Urothelium cell line (cell line): Measurements from ENCODE around the gene STAB1.

Experiments
- DNase-seq: peaks from one replicate; pipeline ENCODE4 v3.0.0; 2011; ENCODE audit warnings: low spot score, mixed read lengths
- FAIRE-seq: peaks from 2 replicates; lab custom pipeline; 2011; peaks lifted over from hg19 to GRCh38; lab: Jason Lieb, UNC

Gene STAB1

DNA sequence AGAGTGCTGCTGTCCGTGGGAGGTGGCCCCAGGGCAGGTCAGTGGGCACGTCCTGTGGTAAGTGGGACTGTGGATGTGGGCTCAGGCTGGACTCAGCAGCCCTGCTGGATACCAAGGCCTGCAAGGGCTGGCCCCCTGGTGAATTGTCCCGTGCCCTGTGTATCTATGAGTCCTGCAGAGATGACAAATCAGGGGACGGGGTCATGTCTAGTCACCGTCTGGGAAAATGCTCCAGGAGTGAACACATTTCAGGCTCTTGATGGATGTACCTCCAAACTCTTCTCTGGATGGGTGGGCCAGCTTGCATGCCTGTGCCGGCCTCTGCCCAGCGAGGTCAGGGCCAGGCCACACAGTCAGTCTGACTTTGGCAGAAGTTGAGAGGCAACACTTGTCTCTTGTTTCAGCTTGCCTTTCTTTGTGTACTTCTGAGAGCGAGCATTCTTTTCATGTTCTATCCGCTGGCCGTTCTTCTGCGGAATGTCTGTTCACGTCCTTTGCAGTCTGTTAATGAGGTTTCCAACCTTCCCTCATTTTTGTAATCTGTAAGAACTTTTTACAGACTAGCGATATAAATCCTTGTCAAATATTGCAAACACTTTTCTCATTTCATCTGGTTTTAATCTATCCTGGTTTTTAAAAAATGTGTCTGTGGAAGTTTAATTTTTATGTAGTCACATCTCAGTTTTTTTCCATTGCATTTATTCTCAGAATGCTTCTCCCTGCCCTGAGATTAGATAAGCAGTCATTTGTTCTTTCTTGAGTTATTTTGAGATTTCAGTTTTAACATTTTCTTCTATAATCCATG is 11.4 kb upstream of the STAB1 start:
- DNase-seq: no peak
- FAIRE-seq: no peak

DNA sequence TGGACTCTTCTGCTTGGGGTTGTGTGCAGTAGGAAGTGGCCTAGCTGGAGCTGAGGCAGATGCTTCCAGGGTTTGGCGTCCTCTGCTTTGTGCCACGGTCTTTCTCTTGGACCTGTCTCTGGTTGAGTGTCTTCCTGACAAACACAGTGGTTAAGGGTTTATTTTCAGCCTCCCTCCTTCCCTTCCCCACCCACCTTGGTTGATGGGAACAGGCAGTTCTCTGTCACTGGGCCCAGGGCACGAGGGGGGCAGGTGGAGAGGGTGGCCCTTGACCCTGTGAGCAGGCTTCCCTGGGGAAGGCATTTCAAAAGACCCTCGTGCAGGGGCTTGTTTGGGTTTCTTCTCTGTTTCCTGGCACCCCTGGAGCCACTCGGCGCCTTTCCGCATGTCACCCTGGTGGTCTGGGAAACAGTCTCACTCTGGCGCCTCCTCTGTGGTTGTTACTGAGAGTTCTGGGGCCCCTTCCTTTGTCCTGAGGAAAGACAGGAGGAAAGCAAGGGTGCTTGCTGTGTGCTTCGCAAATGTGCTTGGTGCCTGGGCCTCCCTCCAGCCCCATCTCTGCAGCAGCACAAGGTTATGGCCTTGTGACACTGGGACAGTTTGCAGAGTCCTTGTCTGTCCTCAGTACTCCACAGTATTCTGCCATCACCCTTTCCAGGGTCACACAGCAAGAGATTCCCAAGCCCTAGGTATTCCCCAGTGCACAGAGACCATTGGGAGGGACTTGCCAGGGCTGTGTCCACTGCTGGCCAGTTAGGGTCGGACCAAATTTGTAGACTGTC is 10.3 kb upstream of the STAB1 start:
- peak; percentile 20 for FAIRE-seq

DNA sequence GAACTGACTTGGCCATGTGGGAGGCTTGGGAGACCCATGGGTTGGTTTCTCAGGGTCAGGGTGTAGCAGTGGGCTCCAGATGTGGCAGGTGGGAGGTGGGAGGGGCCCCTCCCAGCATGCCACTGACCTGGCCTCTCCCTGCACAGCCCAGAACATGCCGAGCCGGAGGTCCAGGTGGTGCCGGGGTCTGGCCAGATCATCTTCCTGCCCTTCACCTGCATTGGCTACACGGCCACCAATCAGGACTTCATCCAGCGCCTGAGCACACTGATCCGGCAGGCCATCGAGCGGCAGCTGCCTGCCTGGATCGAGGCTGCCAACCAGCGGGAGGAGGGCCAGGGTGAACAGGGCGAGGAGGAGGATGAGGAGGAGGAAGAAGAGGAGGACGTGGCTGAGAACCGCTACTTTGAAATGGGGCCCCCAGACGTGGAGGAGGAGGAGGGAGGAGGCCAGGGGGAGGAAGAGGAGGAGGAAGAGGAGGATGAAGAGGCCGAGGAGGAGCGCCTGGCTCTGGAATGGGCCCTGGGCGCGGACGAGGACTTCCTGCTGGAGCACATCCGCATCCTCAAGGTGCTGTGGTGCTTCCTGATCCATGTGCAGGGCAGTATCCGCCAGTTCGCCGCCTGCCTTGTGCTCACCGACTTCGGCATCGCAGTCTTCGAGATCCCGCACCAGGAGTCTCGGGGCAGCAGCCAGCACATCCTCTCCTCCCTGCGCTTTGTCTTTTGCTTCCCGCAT is 7.9 kb upstream of the STAB1 start:
- FAIRE-seq: no peak
- no peak for DNase-seq

More for the DNA sequence above, 10.3 kb upstream of the STAB1 start:
- DNase-seq: no peak

DNA sequence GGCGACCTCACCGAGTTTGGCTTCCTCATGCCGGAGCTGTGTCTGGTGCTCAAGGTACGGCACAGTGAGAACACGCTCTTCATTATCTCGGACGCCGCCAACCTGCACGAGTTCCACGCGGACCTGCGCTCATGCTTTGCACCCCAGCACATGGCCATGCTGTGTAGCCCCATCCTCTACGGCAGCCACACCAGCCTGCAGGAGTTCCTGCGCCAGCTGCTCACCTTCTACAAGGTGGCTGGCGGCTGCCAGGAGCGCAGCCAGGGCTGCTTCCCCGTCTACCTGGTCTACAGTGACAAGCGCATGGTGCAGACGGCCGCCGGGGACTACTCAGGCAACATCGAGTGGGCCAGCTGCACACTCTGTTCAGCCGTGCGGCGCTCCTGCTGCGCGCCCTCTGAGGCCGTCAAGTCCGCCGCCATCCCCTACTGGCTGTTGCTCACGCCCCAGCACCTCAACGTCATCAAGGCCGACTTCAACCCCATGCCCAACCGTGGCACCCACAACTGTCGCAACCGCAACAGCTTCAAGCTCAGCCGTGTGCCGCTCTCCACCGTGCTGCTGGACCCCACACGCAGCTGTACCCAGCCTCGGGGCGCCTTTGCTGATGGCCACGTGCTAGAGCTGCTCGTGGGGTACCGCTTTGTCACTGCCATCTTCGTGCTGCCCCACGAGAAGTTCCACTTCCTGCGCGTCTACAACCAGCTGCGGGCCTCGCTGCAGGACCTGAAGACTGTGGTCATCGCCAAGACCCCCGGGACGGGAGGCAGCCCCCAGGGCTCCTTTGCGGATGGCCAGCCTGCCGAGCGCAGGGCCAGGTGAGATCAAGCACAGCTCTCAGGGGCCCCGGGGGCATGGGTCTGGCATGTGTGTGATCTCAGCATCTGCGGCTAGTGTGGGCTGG is 7.1 kb upstream of the STAB1 start:
- FAIRE-seq: no peak
- no peak for DNase-seq

DNA sequence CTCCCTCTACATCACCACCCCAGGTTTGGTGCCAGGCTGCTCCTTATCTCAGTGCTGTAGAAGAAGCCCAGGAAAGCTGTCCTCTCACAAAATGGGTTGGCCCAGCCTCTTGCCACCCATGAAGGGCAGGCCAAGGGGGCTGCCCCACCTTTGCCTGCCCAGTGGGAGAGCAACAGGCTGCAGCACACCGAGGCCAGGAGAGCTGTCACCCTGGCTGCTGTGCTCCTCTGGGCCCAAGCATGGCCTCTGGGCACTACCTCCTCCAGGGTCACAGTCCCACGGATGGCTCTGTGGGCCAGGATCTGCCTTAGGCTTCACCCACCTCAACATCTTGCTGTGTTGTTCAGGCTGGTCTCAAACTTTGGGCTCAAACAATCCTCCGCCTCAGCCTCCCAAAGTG is 6.4 kb upstream of the STAB1 start:
- DNase-seq (no peak), FAIRE-seq (no peak)

DNA sequence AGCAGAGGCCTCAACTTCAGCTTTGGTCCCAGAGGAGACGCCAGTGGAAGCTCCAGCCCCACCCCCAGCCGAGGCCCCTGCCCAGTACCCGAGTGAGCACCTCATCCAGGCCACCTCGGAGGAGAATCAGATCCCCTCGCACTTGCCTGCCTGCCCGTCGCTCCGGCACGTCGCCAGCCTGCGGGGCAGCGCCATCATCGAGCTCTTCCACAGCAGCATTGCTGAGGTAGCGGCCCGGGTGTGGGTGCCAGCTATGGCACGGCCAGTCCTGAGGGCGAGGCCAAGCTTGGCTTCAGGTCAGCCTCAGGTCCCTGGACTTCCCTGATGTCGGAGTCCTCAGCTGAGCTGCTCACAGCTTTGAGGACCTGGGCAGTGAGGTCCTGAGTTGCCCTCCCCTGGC is 5.7 kb upstream of the STAB1 start:
- DNase-seq (no peak), FAIRE-seq (no peak)

DNA sequence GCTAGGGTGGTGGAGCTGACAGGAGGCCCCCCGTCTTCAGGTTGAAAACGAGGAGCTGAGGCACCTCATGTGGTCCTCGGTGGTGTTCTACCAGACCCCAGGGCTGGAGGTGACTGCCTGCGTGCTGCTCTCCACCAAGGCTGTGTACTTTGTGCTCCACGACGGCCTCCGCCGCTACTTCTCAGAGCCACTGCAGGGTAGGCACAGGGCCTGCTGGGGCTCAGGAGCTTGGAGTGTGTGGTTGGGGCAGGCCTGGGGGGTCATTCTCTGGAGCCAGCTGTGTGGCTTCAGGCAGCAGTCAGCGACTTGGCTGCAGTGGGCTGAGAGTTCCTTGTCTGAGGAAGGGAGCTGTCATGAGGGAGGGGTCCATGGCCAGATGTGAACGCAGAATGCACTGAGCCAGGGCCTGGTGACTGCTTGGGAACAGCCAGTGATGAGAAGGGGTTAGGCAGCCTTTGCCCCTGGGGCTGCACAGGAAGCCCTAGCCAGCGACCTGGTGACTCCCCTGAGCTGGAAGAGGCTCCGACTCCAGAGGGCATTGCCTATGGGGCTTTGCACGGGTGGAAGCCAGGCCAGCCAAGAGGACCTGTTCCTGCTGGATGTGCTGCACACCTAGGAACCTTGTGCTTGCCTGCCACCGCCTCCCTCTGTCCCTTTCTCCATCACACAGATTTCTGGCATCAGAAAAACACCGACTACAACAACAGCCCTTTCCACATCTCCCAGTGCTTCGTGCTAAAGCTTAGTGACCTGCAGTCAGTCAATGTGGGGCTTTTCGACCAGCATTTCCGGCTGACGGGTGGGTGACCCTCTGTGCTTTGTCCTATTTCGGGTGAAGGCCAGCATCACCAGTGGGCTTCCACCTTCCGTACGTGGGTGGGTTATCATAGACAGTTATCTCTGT is 4.9 kb upstream of the STAB1 start:
- FAIRE-seq (no peak), DNase-seq (no peak)

DNA sequence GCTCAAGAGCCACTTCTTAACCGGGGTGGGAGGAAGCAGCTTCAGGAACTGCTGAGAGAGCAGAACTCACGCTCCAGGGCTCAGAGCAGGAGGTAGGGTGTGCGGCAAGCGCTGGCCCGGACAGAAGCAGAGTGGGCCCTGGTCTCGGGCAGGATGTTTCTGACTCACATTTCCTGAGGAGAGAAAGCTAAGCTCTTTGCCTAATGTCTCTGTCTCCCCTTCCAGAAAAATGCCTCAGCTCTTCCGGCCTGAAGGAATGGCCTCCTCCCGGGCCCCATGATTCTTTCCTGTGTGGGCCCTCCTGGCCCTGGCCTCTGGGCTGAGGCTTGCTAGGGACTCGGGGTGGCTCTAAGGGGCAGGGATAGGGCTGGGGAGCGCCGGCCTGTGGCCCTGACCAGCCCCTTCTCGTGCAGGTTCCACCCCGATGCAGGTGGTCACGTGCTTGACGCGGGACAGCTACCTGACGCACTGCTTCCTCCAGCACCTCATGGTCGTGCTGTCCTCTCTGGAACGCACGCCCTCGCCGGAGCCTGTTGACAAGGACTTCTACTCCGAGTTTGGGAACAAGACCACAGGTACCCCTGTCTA is 4.1 kb upstream of the STAB1 start:
- no peak for DNase-seq

DNA sequence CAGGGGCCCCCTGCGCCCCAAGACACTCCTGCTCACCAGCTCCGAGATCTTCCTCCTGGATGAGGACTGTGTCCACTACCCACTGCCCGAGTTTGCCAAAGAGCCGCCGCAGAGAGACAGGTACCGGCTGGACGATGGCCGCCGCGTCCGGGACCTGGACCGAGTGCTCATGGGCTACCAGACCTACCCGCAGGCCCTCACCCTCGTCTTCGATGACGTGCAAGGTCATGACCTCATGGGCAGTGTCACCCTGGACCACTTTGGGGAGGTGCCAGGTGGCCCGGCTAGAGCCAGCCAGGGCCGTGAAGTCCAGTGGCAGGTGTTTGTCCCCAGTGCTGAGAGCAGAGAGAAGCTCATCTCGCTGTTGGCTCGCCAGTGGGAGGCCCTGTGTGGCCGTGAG is 3.1 kb upstream of the STAB1 start:
- no peak for DNase-seq
- FAIRE-seq: no peak

More for the DNA sequence above, 4.1 kb upstream of the STAB1 start:
- no peak for FAIRE-seq

DNA sequence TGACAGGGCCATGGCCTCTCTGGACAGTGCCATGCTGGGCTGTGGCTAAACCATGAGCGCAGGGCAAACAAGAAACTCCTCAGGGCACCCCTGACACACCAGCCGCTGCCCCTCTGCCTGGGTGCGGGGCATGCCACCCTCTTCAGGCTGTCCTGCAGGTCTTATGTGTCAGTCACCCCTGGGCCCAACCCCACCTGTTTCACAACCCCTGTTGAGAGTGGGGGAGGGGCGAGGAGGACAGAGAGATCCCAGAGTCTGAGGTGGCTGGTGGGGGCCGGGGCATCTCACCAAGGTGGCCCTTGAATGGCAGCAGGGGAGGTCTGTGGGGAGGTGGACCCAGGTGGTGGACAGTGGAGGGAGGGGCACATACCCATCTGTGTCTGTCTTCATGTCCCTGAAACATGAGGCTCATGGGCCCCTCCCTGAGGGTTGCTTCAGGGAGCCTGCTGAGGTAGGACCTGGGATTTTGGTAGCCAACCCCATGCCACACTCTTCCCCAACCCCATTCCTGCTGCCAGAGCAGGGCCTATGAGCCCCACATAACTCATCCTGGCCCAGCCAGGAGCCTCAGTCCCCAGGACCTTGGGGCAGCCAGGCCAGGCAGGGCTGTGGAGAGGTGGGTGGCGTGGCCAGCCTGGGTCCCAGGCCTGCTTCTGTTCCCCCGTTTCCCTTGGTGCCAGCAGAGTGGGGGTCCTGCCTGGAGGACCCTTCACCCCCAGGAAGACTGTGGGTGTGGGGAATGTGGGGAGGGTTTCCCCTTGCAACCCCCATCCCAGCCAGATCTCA is 1.7 kb upstream of the STAB1 start:
- FAIRE-seq (no peak), DNase-seq (no peak)

DNA sequence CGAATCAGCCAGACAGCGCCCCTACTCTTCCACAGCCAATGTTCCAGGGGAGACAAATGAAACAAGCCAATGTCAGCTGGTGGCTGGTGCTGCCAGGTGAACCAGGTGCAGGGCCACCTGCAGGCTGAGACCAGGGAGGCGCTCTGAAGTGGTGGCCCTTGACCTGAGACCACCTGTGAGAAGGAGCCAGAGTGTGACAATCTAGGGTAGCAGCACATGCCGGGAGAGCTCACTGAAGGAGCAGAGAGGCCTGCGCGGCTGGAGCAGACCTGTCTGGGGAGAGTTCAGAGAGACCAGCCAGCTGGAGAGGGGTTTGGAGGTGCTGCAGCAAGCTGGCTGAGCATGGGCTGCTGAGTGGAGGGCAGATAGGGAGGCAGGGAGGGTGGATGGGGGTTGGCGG is 693 bp upstream of the STAB1 start:
- DNase-seq: no peak

DNA sequence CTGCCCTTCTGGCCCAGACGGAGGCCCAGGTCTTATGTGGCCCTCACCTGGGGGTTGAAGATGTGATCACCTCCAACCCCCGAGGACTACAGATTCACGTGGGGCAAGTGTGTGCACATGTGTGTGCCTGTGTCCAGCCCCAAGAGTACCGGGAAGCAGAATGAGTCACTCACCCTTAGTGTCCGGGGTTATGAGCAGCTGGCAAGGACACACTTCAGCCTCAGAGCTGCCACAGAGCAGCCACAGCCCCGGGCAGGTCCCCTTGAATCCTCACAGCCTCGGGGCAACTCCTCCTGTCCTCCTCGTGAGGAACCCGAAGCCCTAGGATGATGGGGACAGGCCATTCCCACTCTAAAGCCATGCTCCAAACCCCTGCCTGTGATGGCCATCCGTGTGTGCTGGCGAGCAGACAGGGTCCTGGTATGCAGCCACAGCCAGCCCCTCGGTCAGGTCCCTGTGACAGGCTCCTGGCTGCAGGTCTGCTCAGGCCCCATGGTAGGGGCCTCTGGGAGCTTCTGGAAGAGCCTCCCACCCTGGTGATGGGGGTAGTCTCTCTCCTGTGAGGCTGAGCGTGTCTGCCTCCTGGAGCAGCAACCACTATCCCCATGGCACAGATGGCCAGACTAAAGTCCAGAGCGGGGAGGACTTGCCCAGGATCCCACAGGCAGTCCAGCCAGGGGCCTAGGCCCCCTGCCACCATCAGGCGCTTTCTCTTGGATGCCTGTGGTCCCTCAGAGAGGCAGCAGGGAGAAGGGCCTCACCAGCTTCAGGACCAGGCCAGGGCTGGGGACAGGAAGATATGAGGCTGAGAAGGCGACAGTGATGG is 852 bp downstream of the STAB1 start:
- FAIRE-seq (no peak), DNase-seq (no peak)

More for the DNA sequence above, 693 bp upstream of the STAB1 start:
- no peak for FAIRE-seq

DNA sequence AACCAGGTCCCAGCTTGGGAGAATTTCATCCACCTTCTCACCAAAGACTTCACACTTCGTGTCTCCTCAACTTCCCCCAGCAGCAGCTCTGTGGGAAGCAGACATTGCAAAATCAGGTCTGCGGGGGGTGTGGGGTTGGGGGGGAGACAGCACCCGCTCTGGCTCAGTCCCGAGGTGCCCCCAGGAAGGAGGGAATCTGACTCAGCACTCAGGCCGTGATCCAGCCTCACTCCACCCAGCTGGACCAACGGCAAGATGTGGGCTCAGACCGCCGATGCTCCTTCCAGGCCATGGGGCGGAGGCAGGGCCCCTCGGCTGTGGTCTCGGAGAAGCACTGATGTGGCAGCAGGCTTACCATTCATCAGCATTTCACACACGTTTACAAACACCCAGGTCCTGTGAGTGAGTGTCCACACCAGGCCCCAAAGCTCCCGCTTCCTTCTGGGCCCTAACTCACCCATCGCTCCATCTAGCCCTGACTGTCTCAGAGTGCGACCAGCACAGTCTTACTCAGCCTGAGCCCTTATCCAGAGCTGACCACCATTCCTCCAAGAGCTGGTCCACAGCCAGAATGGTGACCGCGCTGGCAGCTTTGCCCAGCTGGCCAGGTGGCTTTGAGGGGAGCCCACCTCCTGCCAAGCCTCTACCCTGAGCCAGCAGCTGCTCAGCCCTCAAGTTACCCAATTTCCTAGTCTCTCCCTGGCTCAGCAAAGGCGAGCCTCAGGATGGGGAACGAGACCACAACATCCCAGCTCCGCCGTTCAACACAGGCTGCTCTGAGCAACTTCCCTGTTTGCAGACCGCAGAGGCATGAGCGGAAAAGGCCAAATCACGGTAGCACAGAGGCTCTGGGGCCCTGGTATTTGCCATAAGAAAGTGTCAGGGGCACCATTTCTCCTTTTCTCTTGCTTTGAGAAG is 3.3 kb downstream of the STAB1 start:
- DNase-seq (no peak), FAIRE-seq (no peak)

DNA sequence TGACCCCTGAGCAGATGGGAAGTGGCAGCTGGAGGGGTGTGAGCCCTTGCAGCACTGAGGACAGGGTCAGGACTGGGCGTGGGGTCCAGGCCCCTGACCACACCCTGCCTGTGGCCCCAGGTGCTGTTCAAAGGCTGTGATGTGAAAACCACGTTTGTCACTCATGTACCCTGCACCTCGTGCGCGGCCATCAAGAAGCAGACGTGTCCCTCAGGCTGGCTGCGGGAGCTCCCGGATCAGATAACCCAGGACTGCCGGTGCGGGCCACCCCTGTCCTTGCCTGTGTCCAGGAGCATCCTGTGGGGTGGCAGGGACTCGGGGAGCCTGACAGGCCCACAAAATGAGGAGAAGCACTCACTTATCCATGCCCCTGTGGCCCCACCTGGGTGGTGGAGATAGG is 5.9 kb downstream of the STAB1 start:
- FAIRE-seq (no peak), DNase-seq (no peak)

DNA sequence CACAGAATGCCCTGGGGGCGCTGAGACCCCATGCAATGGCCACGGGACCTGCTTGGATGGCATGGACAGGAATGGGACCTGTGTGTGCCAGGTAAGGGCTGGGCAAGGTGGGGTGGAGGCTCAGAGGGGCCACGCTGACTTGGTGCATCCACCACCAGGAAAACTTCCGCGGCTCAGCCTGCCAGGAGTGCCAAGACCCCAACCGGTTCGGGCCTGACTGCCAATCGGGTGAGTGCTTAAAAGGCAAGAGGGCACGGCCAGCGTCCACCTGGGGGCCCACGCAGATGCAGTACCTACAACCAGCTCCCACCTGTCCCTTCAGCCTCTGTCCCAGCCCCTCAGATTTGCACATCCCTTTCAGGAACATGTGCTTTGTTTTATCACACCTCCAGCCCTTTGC is 6.9 kb downstream of the STAB1 start:
- FAIRE-seq (no peak), DNase-seq (no peak)

DNA sequence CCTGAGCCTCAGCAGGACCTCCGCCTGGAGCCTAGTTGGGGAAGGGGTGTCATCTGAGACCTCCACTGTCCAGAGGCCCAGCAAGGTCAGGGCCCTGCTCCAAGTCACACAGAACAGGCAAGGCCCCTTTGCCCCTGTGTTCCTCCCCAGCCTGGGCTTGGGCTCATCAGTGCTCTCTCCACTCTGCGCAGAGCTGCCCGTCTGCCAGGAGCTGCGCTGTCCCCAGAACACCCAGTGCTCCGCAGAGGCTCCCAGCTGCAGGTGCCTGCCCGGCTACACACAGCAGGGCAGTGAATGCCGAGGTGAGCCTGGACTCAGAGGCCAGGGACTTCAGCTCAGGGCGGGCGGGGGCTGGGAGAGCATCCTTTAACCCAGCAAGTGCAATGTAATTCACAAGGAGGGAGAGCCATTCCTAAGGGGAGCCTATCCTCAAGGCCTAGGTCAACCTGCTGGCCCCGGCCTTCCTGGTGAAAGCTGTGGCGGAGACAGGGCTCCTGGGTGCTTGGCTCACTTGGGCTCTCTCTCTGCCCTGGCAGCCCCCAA is 7.7 kb downstream of the STAB1 start:
- DNase-seq: no peak

More for the DNA sequence above, 7.7 kb downstream of the STAB1 start:
- no peak for FAIRE-seq
